Esophagus muscularis mucosa (tissue), 4 donors: ENCODE measurements around the gene PLA2G6. TPM values are rescaled to one million over a fixed set of nuclear protein-coding genes. Genes with fewer than 3 reads are reported as not detected.

ENCODE experiments used
- DNase-seq: peaks from one replicate; pipeline ENCODE4 v3.0.0-alpha.2; 2017; ENCODE audit errors: extremely low spot score
- H3K27ac ChIP-seq, 4 donors: fragments of 200-600 bp; sonication (generic); replicated peaks in 1 of 4; 1 replicate in 3 of 4; 2 replicates in 1 of 4; pipeline ENCODE4 v1.5.1; 2016 to 2019; ENCODE audit warnings: mild to moderate bottlenecking in 1 of 4
- H3K27me3 ChIP-seq, 4 donors: fragments of 200-600 bp; sonication (generic); one replicate each; pipeline versions ENCODE4 v1.5.1 to v1.6.0; 2016 to 2019
- H3K36me3 ChIP-seq, 4 donors: fragments of 200-600 bp; sonication (generic); one replicate each; pipeline ENCODE4 v1.5.1; 2016 to 2019
- H3K4me1 ChIP-seq, 4 donors: fragments of 200-600 bp; sonication (generic); one replicate each; pipeline ENCODE4 v1.5.1; 2016 to 2019
- H3K4me3 ChIP-seq, 4 donors: fragments of 200-600 bp; sonication (generic); 1 replicate in 2 of 4; 2 replicates in 2 of 4; pipeline ENCODE4 v1.5.1; 2016 to 2019; ENCODE audit warnings: mild to moderate bottlenecking in 4 of 4, moderate library complexity in 1 of 4
- H3K9me3 ChIP-seq, 4 donors: fragments of 200-600 bp; sonication (generic); 1 replicate in 3 of 4; 2 replicates in 1 of 4; pipeline ENCODE4 v1.5.1; 2016 to 2019
- CTCF ChIP-seq, 3 experiments: fragments of 200-600 bp in 2 of 3; fragments of 450-650 bp in 1 of 3; sonication (generic) in 2 of 3; IDR thresholded peaks; one replicate each; pipeline ENCODE4 v1.5.1; 2017 to 2019; ENCODE audit warnings: antibody characterized with exemption in 3 of 3, mild to moderate bottlenecking in 2 of 3, moderate library complexity in 1 of 3
- EP300 ChIP-seq: sonication (generic); formaldehyde crosslinking; IDR thresholded peaks from one replicate; pipeline ENCODE4 v1.6.1; 2017; ENCODE audit warnings: antibody characterized with exemption
- POLR2A ChIP-seq: fragments of 450-650 bp; IDR thresholded peaks from one replicate; pipeline ENCODE4 v1.6.1; 2017; ENCODE audit warnings: antibody characterized with exemption, moderate library complexity, mild to moderate bottlenecking, low read depth
- POLR2AphosphoS5 ChIP-seq, 2 donors: sonication (generic); formaldehyde crosslinking; IDR thresholded peaks; one replicate each; pipeline ENCODE4 v1.6.1; 2017; ENCODE audit warnings: antibody characterized with exemption in 2 of 2
- WGBS: methylation state at CpG from one replicate; pipeline ENCODE4 v1.1.5; 2018; 5-methylcytosine and 5-hydroxymethylcytosine counted together
- intact Hi-C: fragments of 100-400 bp; cut with DNase I; formaldehyde crosslinking; loops from one replicate; pipeline ENCODE4 v1.15.1; 2023
- total RNA-seq, 4 donors: library from RNA; depleted of rRNA; stranded (reverse); fragments of >200 nt; gene quantifications; one replicate each; pipeline versions ENCODE4 v1.1.0 to v1.2.1, GENCODE V29; 2016

The PLA2G6 gene
- total RNA-seq, 4 donors from 2014 or later: 13.9 to 18.3 (median 15.6) TPM

DNA sequence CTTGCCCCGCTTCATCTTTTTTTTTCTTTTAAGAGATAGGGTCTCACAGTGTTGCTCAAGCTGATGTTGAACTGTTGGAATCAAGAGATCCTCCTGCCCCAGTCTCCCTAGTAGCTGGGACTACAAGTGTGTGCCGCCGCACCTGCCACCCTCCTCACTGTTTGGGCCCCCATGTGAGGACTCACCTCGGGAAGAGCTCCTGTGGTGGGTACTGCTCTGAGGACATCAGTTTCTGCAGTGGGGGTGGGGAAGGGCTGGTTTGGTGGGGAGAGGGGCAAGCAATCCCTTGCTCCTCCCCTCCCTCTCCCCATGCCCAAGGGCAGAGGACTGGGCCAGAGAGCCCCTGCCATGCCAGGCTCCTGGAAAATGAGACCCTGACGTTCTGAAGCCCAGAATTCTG is 96.1 kb downstream of the PLA2G6 start:
- Histone ChIP-seq H3K36me3 (peaks cover 0 to 14% (median 0%) of the 10 kb centered on the region in 4 donors), H3K4me1 (peaks cover 27 to 44% (median 39%) of the 10 kb centered on the region in 4 donors), H3K27me3 (peaks cover 0 to 76% (median 32%) of the 10 kb centered on the region in 4 donors), H3K27ac (no peak overlapping the region), H3K9me3 (no peaks in the 10 kb centered on the region), H3K4me3 (no peak overlapping the region)
- intact Hi-C loops: no loop called here
- WGBS: 74% methylated on average over 5 of the region's 5 CpGs
- no peak for DNase-seq
- TF ChIP-seq POLR2AphosphoS5 (IDR thresholded peaks at IDR 0.05) (no peak), EP300 (no peak), POLR2A (no peak), CTCF (IDR thresholded peaks at IDR 0.05) (no peak)

DNA sequence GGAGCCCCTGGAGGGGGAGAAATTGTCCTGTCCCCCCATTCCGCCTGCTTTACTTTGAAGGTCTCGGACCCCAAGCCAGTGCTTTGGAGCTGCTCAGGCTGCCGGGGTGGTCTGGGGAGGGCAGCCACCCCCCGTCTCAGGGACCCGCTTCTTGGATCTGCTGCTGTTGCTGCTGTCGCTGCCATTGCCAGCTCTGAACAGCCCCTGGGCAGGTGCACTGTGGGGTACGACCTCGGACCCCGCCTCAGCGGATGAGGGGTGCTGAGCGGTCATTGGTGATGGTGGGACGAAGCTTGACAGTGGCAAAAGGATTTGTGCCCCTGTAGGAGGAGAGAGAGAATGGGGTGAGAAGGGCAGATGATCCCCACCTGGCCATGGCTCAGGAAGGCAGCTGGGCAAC is 96.6 kb downstream of the PLA2G6 start:
- DNase-seq: no peak
- no peaks in the 10 kb centered on the region for H3K9me3 ChIP-seq
- H3K27ac ChIP-seq: no peak overlapping the region
- peaks cover 0 to 14% (median 0%) of the 10 kb centered on the region in 4 donors for H3K36me3 ChIP-seq
- TF ChIP-seq EP300 (no peak), POLR2AphosphoS5 (IDR thresholded peaks at IDR 0.05) (no peak), CTCF (IDR thresholded peaks at IDR 0.05) (no peak)
- peaks cover 0 to 81% (median 33%) of the 10 kb centered on the region in 4 donors for H3K27me3 ChIP-seq
- WGBS: 100% methylated on average over 1 of the region's 12 CpGs
- intact Hi-C loops: no loop called here
- H3K4me1 ChIP-seq: peaks cover 27 to 47% (median 41%) of the 10 kb centered on the region in 4 donors
- H3K4me3 ChIP-seq: no peak overlapping the region

DNA sequence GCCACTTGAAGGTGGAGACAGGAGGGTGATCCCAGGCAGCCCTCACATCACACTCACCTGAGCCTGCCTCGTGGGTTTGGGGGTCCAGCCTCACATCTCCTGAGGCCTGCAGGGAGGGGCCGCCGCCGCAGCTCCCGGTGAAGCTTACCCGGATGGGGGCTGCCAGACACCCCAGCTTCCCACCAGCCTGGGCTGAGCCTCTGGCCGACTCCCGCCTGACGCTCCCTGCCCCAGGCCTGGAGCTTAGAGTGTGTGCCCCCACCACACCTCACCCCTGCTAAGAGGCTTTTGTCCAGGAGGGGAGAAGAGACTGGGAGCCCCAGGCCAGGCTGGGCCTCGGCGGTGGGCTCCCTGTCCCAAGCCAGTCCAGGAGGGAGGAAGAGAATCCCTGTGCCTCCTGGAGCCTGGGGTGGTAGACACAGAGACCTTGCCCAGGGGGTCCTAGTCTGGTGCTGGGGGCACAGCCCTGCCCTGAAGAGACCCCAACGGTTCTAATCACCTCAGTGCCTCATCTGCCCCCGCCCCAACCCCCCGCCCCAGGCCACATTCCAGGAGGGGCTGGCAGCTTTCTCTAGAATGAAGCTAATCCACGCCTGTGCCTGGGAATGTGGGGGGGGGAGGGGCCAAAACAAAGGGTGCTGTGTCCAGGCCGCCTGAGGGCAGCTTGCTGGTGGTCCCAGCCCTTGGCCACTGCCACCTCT is 97.5 kb downstream of the PLA2G6 start, which contains the start of gene SLC16A8:
Gene SLC16A8, minus strand, starts transcription at position 254 of the 701 bp plus-strand sequence. CDS start 1,311 bp downstream, outside the sequence.
- intact Hi-C loops: no loop called here
- 91% methylated on average over 8 of the region's 16 CpGs for WGBS
- Histone ChIP-seq H3K27me3 (peaks cover 0 to 74% (median 31%) of the 10 kb centered on the region in 4 donors), H3K9me3 (no peaks in the 10 kb centered on the region), H3K4me1 (peaks cover 25 to 41% (median 35%) of the 10 kb centered on the region in 4 donors), H3K36me3 (peaks cover 0 to 14% (median 0%) of the 10 kb centered on the region in 4 donors), H3K4me3 (no peak within 1 kb of the TSS), H3K27ac (no peak within 1 kb of the TSS)
- no peak for DNase-seq
- TF ChIP-seq POLR2AphosphoS5 (IDR thresholded peaks at IDR 0.05): no peak
- no peak for TF ChIP-seq EP300
- no peak for TF ChIP-seq CTCF (IDR thresholded peaks at IDR 0.05)
- TF ChIP-seq POLR2A: no peak

GRCh38 chr22:38082986-38083710 is 98.5 kb downstream of the PLA2G6 start:
- H3K27me3 ChIP-seq: peaks cover 0 to 65% (median 23%) of the 10 kb centered on the region in 4 donors
- no peak overlapping the region for H3K27ac ChIP-seq
- peaks cover 0 to 14% (median 0%) of the 10 kb centered on the region in 4 donors for H3K36me3 ChIP-seq
- no peak overlapping the region for H3K4me3 ChIP-seq
- intact Hi-C loops: no loop called here
- WGBS: 84% methylated on average over 23 of the region's 24 CpGs
- no peaks in the 10 kb centered on the region for H3K9me3 ChIP-seq
- DNase-seq: no peak
- TF ChIP-seq POLR2AphosphoS5 (IDR thresholded peaks at IDR 0.05) (no peak), POLR2A (no peak), EP300 (no peak), CTCF (IDR thresholded peaks at IDR 0.05) (no peak)
- peaks cover 21 to 32% (median 27%) of the 10 kb centered on the region in 4 donors for H3K4me1 ChIP-seq
